Left hindlimb (tissue), 1 donor: Measurements from ENCODE around the gene OSBPL6.
"Not testable (repeated sequence)": the region's sequence is repeated elsewhere in the genome, so short reads cannot be mapped to it uniquely, and the experiment has no call there.

Source experiments
- DNase-seq: peaks from one replicate; pipeline ENCODE4 v3.0.0-alpha.2; 2018

OSBPL6 gene

DNA sequence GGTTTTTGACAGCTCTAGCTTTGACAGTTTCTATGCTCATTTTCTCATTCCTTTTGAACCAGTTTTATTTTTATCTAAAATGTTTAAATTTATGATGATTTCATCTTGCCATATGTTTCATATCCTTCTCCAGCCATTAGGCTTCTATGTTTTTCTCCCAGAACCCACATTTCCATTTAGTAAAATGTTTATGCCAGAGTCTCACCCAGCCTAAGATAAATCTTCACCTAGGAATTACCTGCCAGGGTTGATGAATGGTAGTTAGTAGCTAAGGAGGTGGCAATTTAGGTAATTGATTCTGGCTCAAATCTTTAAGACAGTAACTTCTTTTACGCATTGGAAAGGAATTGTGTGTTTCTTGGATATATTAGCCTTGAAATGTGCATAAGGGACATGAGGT, 173.0 kb downstream of the OSBPL6 start:
- no peak for DNase-seq

DNA sequence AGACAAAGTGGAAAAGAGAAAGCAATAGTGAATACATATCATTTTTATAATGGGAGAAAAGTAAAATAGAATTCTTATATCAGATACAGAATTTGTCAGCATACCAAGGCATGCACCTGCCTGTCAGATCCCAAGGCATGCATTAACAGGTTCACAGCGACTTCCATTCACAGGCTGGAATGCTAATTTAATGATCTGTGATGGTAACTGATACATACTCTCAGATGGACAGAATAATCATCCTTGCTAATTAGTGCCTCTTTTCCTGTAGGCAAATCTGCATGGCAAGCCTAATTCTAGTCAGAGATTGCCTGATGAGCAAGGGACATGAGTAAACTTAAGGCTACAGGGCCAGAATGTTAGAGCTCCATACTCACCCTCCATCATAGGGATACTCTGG, 180.6 kb downstream of the OSBPL6 start:
- no peak for DNase-seq

DNA sequence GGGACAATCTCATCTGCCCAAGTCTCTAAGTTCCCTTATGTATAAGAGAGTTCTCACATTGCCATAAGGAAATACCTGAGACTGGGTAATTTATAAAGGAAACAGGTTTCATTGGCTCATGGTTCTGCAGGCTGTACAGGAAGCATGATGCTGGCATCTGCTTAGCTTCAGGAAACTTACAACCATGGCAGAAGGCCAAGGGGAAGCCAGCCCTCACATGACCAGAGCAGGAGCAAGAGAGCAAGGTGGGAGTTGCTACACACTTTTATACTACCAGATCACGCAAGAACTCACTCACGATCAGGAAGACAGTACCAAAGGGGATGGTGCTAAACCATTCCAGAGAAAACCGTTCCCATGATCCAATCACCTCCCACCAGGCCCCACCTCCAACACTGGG, 182.7 kb downstream of the OSBPL6 start:
- DNase-seq, result no peak

DNA sequence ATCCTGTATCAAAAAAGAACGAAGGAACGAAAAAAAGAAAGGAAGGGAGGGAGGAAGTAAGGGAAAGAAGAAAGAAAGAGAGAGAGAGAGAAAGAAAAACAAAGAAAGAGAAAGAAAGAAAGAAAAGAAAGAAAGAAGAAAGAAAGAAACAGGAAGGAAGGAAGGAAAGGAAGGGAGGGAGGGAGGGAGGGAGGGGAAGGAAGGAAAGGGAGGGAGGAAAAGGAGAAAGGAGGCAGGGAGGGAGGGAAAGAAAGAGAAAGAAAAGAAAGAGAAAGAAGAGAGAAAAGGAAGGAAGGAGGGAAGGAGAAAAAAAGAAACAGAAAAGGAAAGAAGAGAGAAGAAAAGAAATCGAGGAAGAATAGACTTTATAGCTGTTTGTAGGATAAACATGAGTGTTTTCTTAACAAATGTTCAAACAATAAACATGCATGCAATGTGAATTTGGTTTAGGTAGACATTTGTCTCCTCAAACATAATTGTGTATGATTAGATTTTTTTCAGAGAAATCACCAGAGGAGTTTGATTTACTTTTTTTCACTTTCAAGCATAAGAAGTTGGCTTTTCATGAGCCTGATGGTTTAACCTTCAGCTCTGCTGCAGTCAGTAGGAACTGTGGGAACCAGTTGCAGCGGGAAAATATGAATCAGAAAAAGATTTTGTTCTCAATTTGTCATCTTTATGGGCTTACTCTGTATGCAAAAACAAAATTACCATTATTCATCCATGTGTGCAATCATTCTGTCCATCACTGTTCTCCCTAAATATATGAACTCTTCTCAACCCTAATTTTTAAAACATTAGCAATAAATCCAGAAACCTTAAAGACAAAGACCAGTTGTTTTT, 185.1 kb downstream of the OSBPL6 start:
- DNase-seq, result no peak

DNA sequence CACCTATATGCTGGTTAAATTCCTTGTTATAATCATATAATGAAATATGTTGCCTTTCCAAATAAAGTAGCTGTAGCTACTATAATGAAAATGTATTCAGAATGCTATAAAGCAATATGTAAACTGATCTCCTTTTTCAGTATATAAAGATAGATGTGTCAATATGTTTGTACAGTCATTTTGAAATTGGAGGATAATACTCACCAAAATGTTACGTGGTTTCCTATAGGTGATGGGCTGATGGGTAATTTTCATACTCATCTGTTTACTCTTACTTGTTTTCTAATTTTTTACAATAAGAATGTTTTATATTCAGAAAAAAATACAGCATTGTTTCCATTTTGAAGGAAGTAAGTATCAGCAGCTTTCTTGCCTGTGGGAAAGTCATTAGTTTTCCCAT, 186.5 kb downstream of the OSBPL6 start:
- no peak for DNase-seq

DNA sequence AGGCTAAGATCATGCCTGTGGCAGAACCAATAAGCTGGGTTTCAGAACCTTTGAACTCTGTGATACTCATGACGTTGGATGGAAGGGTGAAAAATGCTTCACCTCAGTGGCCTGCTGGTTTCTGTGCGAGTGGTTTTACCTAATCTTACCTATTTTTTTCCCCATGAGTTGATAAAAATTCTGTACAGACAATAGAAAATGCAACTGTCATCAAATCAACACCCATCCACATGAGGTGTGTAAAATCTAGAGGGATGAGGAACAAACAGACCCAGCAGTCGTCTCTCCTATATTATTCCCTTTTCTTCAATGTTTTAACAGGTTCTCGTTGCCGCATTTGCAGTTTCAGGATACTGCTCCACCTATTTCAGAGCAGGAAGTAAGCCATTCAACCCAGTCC, 189.4 kb downstream of the OSBPL6 start:
- no peak for DNase-seq

DNA sequence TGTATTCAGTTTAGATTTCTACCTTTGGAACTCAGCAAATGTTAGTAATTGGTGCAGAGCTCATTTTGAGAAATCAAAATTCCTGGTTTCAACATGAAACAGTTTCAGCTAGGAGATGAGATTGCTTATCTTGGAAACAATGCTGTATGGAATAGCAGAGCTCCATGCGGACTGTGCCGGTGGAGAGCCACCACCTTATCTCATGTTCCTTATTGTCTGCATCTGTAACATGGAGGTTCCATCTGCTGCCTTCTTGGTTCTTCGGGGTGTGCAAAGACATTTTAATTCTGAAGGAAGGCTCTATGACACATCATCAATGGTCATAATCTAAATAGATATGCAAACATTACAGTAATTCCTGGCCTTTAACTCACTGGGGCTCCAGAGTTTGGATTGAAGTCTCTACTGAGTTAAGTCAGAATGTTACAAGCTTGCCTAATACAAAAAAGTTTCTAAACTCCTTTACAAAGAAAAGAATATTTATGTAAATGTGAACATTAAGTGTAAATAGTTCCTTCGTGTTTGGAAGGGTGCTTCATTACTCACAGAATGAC, 191.4 kb downstream of the OSBPL6 start:
- no peak for DNase-seq

DNA sequence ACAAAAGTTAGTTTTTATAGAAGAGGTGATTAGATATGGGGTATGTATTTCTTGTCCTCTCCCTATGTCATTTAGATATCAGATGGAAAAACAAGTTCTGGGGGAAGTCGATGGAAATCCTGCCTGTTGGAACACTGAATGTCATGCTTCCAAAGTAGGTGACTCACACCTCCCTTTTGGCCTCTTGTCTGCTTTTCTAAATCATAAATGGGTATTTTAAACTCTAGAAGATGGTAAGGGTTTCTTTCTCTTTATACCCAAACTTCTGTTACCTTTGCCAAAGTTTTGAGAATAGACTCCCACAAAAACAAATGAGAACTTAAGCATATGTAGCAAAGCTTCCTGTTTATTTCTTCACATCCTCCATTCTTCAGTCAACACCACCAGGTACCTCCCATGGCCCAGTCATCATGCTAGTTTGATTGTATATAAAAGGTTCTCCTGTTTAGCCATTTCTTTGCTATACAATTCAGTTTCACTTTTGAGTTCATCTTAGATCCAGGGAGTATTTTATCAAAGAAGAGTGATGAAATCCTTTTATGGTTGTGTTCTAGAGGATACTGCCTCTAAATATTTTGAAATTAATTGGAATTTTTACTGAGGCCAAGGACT, 192.8 kb downstream of the OSBPL6 start:
- no peak for DNase-seq

DNA sequence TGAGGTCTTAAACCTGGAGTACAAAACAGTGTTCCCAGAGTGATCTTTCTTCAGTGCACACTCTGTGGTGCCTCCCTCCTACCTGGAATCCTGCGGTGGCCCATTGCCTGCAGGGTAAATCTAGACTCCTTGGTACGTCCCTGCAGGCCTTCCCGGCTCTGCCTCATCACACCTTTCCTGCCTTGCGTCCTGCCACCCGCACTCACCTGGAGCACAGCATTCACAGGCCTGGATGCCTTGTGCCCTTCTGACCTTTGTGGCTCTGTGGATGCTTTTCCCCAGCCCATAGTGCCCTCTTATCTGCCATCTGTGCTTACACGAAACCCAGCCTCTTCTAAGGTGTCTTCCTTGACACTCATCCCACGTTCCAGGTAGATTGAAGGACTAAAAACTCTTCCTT, 194.0 kb downstream of the OSBPL6 start:
- no peak for DNase-seq

DNA sequence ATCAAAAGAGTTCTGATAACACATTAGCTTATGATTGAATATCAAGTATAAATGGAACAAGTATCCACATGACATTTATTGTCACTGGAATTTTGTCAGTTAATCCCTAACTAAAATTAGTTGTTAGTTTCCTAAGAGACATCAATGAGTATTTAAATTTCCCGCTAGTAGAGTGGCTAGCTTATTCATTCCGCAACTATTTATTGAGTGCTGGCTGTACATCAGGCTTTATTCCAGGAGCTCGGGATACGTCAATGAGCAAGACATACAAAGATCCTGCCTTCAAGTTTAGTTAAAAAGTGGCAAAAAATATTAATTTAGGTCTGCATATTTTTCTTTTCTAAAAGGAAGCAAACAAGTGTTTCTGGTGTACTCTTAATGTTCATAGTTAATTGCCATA, 197.4 kb downstream of the OSBPL6 start:
- DNase-seq, result no peak

DNA sequence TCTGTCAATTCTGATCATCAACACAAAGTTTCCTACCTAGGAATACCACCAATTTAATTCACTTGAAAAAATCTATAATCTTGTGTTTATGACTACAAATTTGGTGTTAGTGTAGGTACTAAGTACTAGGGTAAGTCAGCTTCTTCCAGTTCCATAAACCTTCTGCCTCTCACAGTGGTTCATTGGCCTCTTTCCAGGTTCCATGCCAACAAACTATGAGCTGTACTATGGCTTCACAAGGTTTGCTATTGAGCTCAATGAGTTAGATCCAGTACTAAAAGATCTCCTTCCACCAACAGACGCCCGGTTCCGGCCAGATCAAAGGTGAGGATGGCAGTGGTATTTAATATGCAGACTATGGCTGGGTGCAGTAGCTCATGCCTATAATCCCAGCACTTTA, 197.9 kb downstream of the OSBPL6 start:
- no peak for DNase-seq

DNA sequence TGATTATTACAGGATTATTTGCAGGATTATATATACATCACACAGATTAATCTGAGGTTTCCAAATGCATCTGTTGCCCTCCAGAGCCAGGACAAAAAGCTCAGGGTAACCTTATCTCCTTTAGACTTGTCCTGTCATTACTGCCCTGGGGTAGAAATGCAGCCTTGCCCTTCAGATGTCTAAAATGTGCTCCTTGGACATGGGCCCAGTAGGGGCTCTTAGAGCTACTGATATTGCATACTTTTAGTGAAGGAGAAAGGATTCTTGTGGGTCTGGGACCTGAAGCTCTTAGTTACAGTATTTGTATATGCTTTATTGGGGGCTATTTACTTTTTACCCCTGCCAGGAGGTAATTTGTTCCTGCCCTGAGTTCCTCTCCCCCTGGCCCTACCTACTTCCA, 200.5 kb downstream of the OSBPL6 start:
- DNase-seq, result no peak

DNA sequence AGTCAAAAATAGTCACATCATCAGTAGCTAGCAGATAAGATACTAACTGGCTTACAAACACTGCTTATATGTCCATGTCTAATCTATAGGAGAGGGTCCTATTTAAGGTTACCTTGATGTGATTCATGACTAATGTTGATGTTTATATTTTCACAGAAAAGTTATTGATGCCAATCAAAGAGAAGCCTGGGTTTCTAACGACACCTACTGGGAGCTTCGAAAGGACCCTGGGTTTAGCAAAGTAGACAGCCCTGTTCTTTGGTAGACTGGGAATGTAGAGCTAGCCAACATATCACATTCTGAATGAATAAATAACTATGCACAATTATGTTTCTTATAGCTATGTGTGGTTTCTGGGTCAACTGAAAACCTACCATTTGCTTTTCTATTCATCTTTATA, 201.0 kb downstream of the OSBPL6 start:
- DNase-seq, result no peak

DNA sequence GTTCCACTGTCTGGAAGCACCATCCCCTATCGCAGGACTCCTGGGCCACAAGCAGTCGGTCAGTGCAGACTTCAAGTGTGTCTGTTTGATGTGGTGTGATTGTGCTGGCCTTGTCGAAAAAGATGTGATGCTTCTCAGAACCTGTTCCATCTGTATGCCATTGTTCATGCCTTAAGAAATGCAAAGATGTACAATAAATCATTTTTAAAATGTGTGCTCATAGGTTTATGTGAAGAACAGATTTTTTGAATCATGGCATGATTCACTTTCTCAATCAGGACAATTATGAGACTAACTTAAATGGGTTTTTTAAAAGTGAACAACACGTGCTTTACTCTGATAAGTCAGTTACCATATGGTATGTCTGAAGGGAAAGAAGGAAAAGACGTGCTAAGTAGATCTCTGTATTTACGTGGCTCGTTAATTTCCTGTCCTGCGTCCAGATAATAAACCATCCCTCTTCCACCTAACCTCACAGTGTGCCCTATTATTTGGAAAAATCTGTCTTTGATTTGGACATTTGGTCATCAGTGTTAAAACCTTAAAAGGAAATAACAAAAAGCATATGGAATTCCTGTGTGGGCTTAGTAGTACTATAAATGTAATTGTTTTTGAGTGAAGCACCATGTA, 201.7 kb downstream of the OSBPL6 start:
- no peak for DNase-seq

DNA sequence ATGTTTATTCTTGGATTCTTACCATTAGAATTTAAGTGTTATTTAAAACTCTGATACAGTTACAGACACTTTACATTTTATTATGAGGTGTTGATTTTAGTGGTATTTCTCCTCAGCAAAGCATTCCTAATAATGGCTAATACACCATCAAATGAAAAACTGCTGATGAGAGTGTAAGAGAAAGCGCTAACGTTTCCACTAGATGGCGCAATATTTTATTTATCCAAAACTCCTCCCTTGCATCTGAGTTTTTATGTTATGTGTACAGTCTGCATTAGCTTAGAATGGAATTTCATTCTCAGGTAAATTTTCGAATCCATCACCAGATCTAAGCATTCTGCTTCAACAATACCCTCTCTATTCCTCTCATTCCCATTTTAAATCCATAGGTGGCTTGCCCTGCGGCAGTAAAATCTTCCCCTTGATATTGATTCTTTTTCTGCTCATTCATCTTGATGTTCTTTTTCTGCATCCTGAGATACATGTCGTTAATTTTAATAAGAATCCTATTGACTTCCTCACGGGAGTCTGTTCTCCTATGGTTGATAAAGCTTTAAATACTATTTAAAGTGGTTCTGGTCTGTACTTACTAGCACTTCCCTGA, 202.8 kb downstream of the OSBPL6 start:
- no peak for DNase-seq

DNA sequence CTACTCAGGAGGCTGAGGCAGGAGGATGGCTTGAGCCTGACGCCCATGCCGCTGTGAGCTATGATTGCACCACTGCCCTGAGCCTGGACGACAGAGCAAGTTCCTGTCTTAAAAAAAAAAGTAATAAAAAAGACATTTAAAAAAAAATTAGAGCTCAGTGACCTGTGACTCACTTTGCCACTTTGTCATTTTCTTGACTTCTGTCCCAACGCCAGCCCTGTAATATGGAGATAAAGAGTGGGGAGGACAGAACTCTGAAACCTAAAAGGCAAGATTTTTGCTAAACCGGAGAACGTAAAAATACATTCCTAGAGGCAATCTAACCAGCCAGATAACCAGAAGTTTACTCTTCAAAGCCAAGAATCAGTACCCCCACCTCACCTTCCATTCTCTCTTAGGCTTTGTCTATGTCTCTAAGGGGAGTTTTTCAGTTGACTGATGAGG, 207.7 kb downstream of the OSBPL6 start:
- DNase-seq, result no peak

DNA sequence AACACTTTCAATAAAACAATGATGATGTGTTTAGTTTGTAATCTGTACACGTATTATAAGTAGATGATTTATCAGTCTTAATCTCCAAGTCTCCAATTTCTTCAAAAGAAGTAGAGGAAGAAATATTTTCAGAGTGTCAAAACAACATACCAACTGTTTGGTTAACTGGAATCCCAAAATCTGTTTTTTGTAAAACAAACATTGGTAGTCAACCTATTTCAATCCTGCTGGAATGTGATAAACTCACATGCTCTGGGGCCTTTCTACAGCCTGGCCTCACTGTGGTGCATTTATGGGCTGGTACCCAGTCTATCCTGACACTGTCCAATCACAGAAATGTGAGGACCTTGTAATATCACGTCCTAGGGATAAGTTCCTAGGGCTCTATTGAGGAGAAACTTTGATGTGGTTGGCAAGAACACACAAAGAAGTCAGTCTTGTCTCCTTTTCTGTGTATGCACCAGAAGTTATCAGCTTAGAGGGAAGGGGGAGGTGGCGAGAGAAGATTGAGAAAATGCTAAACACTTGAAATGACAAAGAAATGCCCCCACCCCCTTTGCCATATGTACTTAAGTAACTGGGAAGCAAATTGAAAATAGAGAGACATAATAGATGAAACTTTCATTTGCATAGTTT, 209.5 kb downstream of the OSBPL6 start:
- DNase-seq, result no peak

DNA sequence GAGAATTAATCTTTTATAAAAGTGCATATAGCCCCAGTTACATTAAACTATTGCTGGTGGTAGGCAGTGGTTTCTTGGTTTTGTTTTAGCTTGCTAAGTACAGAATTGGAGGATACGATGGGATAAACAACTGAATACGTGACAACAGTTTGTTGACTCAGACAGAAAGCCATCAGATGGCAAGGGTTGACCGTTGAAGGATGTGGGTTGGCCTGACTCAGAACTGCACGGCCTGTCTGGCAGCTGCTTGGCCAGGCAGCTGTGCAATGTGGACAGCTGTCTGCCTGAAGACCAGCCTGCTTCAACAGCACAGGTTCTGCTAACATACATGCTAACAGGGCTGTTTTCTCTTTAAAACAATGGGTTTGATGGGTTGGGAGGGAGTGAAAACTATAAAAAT, 210.1 kb downstream of the OSBPL6 start:
- DNase-seq, result peak; percentile 55

DNA sequence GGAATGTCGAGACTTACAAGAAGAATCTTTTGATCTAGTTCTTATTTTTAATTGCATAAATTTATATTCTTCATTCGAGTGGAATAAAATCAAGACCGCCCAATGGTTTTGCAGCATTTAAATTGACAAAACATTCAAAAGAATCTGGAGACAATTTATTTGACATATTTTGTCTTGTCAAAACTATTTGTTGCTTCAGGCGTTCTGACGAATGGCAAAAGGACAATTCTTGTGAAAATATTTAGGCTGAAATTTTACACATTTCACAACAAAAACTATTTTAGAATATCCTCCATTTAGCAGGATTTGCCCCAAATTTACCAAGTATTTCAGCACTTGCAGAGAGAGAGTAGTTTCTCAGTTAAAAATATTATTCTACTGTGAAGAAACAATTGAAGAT, 214.9 kb downstream of the OSBPL6 start:
- no peak for DNase-seq

DNA sequence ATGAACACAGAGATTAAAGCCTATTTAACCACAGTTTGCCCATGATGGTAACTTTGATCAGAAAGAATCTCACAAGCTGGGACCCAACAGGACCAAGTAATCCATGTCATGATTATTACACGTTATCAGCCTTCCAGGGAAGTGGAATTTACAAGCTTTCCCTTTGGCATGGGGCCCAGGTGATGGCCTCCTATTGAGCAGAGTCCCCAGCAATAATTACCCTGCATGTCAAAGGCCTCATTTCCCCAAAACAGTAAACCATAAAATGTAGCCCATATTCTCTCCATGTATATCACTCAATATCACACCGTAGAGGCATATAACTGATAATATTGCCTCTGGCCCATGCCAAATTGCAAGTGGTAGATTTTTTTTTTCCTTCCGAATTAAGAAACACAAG, 217.7 kb downstream of the OSBPL6 start:
- DNase-seq, result no peak

DNA sequence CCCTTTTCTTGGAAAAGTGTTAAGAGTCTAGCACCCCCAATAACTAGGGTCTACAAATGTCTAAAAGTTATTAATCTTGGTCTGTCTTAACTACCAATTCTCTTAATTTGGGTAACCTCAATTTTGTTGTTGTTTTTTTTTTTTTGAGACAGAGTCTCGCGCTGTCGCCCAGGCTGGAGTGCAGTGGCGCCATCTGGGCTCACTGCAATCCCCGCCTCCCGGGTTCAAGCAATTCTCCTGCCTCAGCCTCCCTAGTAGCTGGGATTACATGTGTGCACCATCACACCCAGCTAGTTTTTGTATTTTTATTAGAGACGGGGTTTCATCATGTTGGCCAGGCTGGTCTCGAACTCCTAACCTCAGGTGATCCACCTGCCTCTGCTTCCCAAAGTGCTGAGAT, 218.1 kb downstream of the OSBPL6 start:
- DNase-seq, result not testable (repeated sequence)

DNA sequence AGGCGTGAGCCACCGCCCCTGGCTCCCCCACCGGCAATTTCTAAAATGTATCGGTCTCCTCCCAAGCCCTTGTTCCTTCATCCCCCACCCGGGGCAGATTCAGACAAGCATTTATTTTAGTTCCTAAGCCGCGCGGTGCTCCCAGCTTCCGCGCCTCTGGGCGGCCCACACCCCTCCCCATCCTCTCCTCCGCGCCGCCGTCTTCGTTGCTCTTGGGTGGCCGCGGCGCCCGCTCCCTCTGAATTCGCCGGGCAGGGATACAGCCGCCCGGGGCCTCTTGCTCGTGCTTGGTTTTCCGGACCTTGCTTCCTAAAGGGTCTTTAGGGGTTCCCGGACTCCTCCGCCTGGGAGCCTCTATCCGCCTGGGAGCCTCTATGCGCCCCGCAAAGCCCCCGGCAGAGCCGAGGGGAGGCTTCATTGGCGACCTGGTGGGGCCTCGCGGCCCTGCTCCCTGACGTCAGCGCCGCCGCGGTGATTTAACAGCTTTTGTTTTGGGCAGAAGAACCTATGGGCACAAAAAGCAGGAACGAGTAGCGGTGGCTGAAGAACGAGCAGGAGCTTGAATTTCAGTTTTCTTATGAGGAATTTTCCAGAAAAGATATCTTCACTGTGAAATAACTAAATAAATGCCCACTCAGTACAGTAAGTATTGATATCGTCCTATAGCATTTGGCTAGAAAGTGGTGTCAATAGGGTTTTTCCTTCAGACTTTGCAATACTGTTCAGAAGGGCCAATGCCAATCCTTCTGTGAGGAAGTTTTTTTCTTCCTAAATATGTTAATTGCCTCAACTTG, 219.4 kb downstream of the OSBPL6 start:
- peak; percentile 84 for DNase-seq
